ENCODE data around the gene FYB1.

DNA sequence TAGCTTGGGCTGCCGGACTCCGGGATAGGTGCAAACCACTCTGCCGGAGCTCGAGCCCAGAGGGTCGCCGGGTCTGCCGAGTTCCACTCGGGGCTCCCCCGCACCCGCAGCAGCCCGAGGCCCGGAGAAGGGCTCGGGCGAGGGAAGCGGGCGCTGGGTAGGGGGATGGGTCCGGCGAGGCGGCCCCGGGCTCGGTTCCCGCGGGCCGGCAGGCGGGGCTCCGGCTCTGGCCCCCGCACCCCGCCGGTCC is 145.7 kb downstream of the FYB1 start:
- TF ChIP-seq, protein P1, sequence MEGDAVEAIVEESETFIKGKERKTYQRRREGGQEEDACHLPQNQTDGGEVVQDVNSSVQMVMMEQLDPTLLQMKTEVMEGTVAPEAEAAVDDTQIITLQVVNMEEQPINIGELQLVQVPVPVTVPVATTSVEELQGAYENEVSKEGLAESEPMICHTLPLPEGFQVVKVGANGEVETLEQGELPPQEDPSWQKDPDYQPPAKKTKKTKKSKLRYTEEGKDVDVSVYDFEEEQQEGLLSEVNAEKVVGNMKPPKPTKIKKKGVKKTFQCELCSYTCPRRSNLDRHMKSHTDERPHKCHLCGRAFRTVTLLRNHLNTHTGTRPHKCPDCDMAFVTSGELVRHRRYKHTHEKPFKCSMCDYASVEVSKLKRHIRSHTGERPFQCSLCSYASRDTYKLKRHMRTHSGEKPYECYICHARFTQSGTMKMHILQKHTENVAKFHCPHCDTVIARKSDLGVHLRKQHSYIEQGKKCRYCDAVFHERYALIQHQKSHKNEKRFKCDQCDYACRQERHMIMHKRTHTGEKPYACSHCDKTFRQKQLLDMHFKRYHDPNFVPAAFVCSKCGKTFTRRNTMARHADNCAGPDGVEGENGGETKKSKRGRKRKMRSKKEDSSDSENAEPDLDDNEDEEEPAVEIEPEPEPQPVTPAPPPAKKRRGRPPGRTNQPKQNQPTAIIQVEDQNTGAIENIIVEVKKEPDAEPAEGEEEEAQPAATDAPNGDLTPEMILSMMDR (IDR thresholded peaks at IDR 0.05; ENCODE audit: insufficient read depth, low read length), result no peak
- TF ChIP-seq SPI1 (IDR thresholded peaks at IDR 0.05; ENCODE audit: borderline replicate concordance, low read depth), result no peak
- no peak for TF ChIP-seq POLR2AphosphoS5 (IDR thresholded peaks at IDR 0.05; ENCODE audit: low read depth)
- TF ChIP-seq, protein P2, sequence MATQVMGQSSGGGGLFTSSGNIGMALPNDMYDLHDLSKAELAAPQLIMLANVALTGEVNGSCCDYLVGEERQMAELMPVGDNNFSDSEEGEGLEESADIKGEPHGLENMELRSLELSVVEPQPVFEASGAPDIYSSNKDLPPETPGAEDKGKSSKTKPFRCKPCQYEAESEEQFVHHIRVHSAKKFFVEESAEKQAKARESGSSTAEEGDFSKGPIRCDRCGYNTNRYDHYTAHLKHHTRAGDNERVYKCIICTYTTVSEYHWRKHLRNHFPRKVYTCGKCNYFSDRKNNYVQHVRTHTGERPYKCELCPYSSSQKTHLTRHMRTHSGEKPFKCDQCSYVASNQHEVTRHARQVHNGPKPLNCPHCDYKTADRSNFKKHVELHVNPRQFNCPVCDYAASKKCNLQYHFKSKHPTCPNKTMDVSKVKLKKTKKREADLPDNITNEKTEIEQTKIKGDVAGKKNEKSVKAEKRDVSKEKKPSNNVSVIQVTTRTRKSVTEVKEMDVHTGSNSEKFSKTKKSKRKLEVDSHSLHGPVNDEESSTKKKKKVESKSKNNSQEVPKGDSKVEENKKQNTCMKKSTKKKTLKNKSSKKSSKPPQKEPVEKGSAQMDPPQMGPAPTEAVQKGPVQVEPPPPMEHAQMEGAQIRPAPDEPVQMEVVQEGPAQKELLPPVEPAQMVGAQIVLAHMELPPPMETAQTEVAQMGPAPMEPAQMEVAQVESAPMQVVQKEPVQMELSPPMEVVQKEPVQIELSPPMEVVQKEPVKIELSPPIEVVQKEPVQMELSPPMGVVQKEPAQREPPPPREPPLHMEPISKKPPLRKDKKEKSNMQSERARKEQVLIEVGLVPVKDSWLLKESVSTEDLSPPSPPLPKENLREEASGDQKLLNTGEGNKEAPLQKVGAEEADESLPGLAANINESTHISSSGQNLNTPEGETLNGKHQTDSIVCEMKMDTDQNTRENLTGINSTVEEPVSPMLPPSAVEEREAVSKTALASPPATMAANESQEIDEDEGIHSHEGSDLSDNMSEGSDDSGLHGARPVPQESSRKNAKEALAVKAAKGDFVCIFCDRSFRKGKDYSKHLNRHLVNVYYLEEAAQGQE (IDR thresholded peaks at IDR 0.05; ENCODE audit: insufficient replicate concordance, low read depth), result no peak

Data from HL-60 (cell line).